ENCODE results near the gene TMEM179B.
"Not testable (repeated sequence)": the region's sequence is repeated elsewhere in the genome, so short reads cannot be mapped to it uniquely, and the experiment has no call there.

TMEM179B gene

GRCh38 chr11:62816557-62816956 lies 29.4 kb downstream of the TMEM179B start:
- H3K27me3 ChIP-seq (ENCODE audit: control insufficient read depth, low read length): no peaks in the 10 kb centered on the region
- H3K9me3 ChIP-seq (ENCODE audit: control insufficient read depth, insufficient read depth, low read length): no peaks in the 10 kb centered on the region
- H4K20me1 ChIP-seq (ENCODE audit: control insufficient read depth, insufficient read depth, low read depth, low read length): no peaks in the 10 kb centered on the region
- no peak for TF ChIP-seq EZH2phosphoT487 (IDR thresholded peaks at IDR 0.05; ENCODE audit: borderline replicate concordance, low read length)
- TF ChIP-seq CTCF (IDR thresholded peaks at IDR 0.05; ENCODE audit: low read depth, low read length, poor library complexity, severe bottlenecking): no peak
- no peaks in the 10 kb centered on the region for H3K9me2 ChIP-seq (replicated peaks; ENCODE audit: control insufficient read depth, low read length)
- no peaks in the 10 kb centered on the region for H3K79me2 ChIP-seq (ENCODE audit: control insufficient read depth, low read length)
- no peaks in the 10 kb centered on the region for H3K4me1 ChIP-seq (ENCODE audit: control insufficient read depth, low read length)
- H3F3A ChIP-seq (ENCODE audit: control insufficient read depth, insufficient read depth): no peaks in the 10 kb centered on the region
- no peak overlapping the region for H3K4me2 ChIP-seq (ENCODE audit: low read length)
- H3K27ac ChIP-seq (ENCODE audit: low read depth, low read length): no peak overlapping the region
- H3K4me3 ChIP-seq (ENCODE audit: low read length): no peak overlapping the region
- H3K36me3 ChIP-seq (ENCODE audit: control insufficient read depth, low read length): peaks cover 10% of the 10 kb centered on the region

- Histone ChIP-seq H3F3A (ENCODE audit: control insufficient read depth, insufficient read depth) (no peaks in the 10 kb centered on the region), H3K4me1 (ENCODE audit: control insufficient read depth, low read length) (no peaks in the 10 kb centered on the region), H4K20me1 (ENCODE audit: control insufficient read depth, insufficient read depth, low read depth, low read length) (no peaks in the 10 kb centered on the region), H3K27me3 (ENCODE audit: control insufficient read depth, low read length) (no peaks in the 10 kb centered on the region), H3K27ac (ENCODE audit: low read depth, low read length) (no peak overlapping the region), H3K9me2 (replicated peaks; ENCODE audit: control insufficient read depth, low read length) (no peaks in the 10 kb centered on the region), H3K4me3 (ENCODE audit: low read length) (no peak overlapping the region), H3K9me3 (ENCODE audit: control insufficient read depth, insufficient read depth, low read length) (no peaks in the 10 kb centered on the region), H3K4me2 (ENCODE audit: low read length) (no peak overlapping the region), H3K36me3 (ENCODE audit: control insufficient read depth, low read length) (peaks cover 11% of the 10 kb centered on the region), H3K79me2 (ENCODE audit: control insufficient read depth, low read length) (no peaks in the 10 kb centered on the region)
- TF ChIP-seq EZH2phosphoT487 (IDR thresholded peaks at IDR 0.05; ENCODE audit: borderline replicate concordance, low read length) (no peak), CTCF (IDR thresholded peaks at IDR 0.05; ENCODE audit: low read depth, low read length, poor library complexity, severe bottlenecking) (no peak)
Measured at GRCh38 chr11:62817129-62817528, 29.9 kb downstream of the TMEM179B start.

- H3K36me3 ChIP-seq (ENCODE audit: control insufficient read depth, low read length): peaks cover 54% of the 10 kb centered on the region
- TF ChIP-seq CTCF (IDR thresholded peaks at IDR 0.05; ENCODE audit: low read depth, low read length, poor library complexity, severe bottlenecking): no peak
- TF ChIP-seq EZH2phosphoT487 (IDR thresholded peaks at IDR 0.05; ENCODE audit: borderline replicate concordance, low read length): no peak
- H3K27me3 ChIP-seq (ENCODE audit: control insufficient read depth, low read length): no peaks in the 10 kb centered on the region
- no peaks in the 10 kb centered on the region for H3K9me3 ChIP-seq (ENCODE audit: control insufficient read depth, insufficient read depth, low read length)
- no peak overlapping the region for H3K27ac ChIP-seq (ENCODE audit: low read depth, low read length)
- no peaks in the 10 kb centered on the region for H3K4me1 ChIP-seq (ENCODE audit: control insufficient read depth, low read length)
- H3F3A ChIP-seq (ENCODE audit: control insufficient read depth, insufficient read depth): no peaks in the 10 kb centered on the region
- no peaks in the 10 kb centered on the region for H4K20me1 ChIP-seq (ENCODE audit: control insufficient read depth, insufficient read depth, low read depth, low read length)
- H3K4me3 ChIP-seq (ENCODE audit: low read length): no peak overlapping the region
- no peaks in the 10 kb centered on the region for H3K9me2 ChIP-seq (replicated peaks; ENCODE audit: control insufficient read depth, low read length)
- peaks cover 12% of the 10 kb centered on the region for H3K79me2 ChIP-seq (ENCODE audit: control insufficient read depth, low read length)
- H3K4me2 ChIP-seq (ENCODE audit: low read length): no peak overlapping the region
Measured at GRCh38 chr11:62823677-62824076, 36.5 kb downstream of the TMEM179B start.

GRCh38 chr11:62828130-62828529 lies 40.9 kb downstream of the TMEM179B start:
- not testable (repeated sequence) for H3K27ac ChIP-seq (ENCODE audit: low read depth, low read length); H3K9me3 ChIP-seq (ENCODE audit: control insufficient read depth, insufficient read depth, low read length)
- peaks cover 39% of the 10 kb centered on the region for H3K79me2 ChIP-seq (ENCODE audit: control insufficient read depth, low read length)

More at GRCh38 chr11:62828130-62828529, 40.9 kb downstream of the TMEM179B start:
- H3K4me2 ChIP-seq (ENCODE audit: low read length); H3K4me3 ChIP-seq (ENCODE audit: low read length); H3K27me3 ChIP-seq (ENCODE audit: control insufficient read depth, low read length); H3F3A ChIP-seq (ENCODE audit: control insufficient read depth, insufficient read depth); H4K20me1 ChIP-seq (ENCODE audit: control insufficient read depth, insufficient read depth, low read depth, low read length); H3K9me2 ChIP-seq (replicated peaks; ENCODE audit: control insufficient read depth, low read length): not testable (repeated sequence)
- H3K36me3 ChIP-seq (ENCODE audit: control insufficient read depth, low read length): peaks cover 52% of the 10 kb centered on the region
- peaks cover 18% of the 10 kb centered on the region for H3K4me1 ChIP-seq (ENCODE audit: control insufficient read depth, low read length)

Data from DOHH2 (cell line).